Common myeloid progenitor, CD34-positive (primary cell): Measurements from ENCODE around the gene ZDHHC14.
"Not testable (repeated sequence)": the region's sequence is repeated elsewhere in the genome, so short reads cannot be mapped to it uniquely, and the experiment has no call there.

Experiments
- CTCF ChIA-PET: fragments of 350-600 bp; sonication (Branson Sonifier 250); formaldehyde crosslinking; loops from one replicate; lab custom pipeline; 2021; ENCODE audit warnings: antibody characterized with exemption; lab: Charles Lee
- POLR2A ChIA-PET: fragments of 350-600 bp; sonication (Branson Sonifier 250); formaldehyde crosslinking; loops from one replicate; lab custom pipeline; 2021; ENCODE audit warnings: antibody characterized with exemption; lab: Charles Lee
- DNase-seq, 3 donors: peaks; one replicate each; pipeline versions ENCODE4 v3.0.0 to v3.0.0-alpha.2; 2013
- H3K27ac ChIP-seq, 2 experiments: 1 replicate in 1 of 2; 2 replicates in 1 of 2; pipeline ENCODE4 v1.7.0; 2013; ENCODE audit warnings: inconsistent platforms in 2 of 2, low read length in 2 of 2, mild to moderate bottlenecking in 2 of 2, low read depth in 1 of 2, moderate library complexity in 1 of 2; ENCODE audit not compliant: severe bottlenecking in 2 of 2, insufficient read depth in 1 of 2, poor library complexity in 1 of 2
- H3K27me3 ChIP-seq, 5 experiments: replicated peaks in 2 of 5; 1 replicate in 3 of 5; 2 replicates in 2 of 5; pipeline versions ENCODE4 v1.6.1 to v1.7.0; 2013; ENCODE audit warnings: low read length in 4 of 5, mild to moderate bottlenecking in 2 of 5, moderate library complexity in 2 of 5, inconsistent platforms in 1 of 5; ENCODE audit not compliant: insufficient read depth in 5 of 5, control insufficient read depth in 4 of 5
- H3K36me3 ChIP-seq, 4 experiments: 1 replicate in 2 of 4; 2 replicates in 2 of 4; pipeline versions ENCODE4 v1.6.1 to v1.7.0; 2013; ENCODE audit warnings: low read length in 3 of 4, control low read depth in 1 of 4, mild to moderate bottlenecking in 1 of 4; ENCODE audit not compliant: control insufficient read depth in 4 of 4, insufficient read depth in 4 of 4
- H3K4me1 ChIP-seq, 4 experiments: 1 replicate in 3 of 4; 2 replicates in 1 of 4; pipeline versions ENCODE4 v1.6.1 to v1.7.1; 2013; ENCODE audit warnings: low read length in 3 of 4, mild to moderate bottlenecking in 3 of 4, control low read depth in 1 of 4, inconsistent platforms in 1 of 4, moderate library complexity in 1 of 4; ENCODE audit not compliant: control insufficient read depth in 4 of 4, insufficient read depth in 4 of 4; ENCODE audit errors: control extremely low read depth in 1 of 4
- H3K4me3 ChIP-seq, 7 experiments: 1 replicate in 4 of 7; 2 replicates in 3 of 7; pipeline versions ENCODE4 v1.5.1 to v1.7.0; 2013; ENCODE audit warnings: mild to moderate bottlenecking in 7 of 7, low read length in 6 of 7, moderate library complexity in 6 of 7, inconsistent platforms in 2 of 7, low read depth in 2 of 7, control low read depth in 1 of 7; ENCODE audit not compliant: insufficient read depth in 4 of 7, control insufficient read depth in 1 of 7; ENCODE audit errors: extremely low read depth in 1 of 7
- H3K9me3 ChIP-seq, 5 experiments: 1 replicate in 4 of 5; 2 replicates in 1 of 5; pipeline versions ENCODE4 v1.6.1 to v1.7.1; 2013; ENCODE audit warnings: low read length in 4 of 5, mild to moderate bottlenecking in 2 of 5, inconsistent platforms in 1 of 5, low read depth in 1 of 5, moderate library complexity in 1 of 5; ENCODE audit not compliant: control insufficient read depth in 4 of 5, insufficient read depth in 2 of 5; ENCODE audit errors: control extremely low read depth in 1 of 5
- WGBS: methylation state at CpG from one replicate; pipeline ENCODE4 v1.1.5; 2013; ENCODE audit not compliant: insufficient coverage; 5-methylcytosine and 5-hydroxymethylcytosine counted together

ZDHHC14 gene

GRCh38 chr6:157560063-157560462 is 179.1 kb downstream of the ZDHHC14 start:
- H3K36me3 ChIP-seq, H3K9me3 ChIP-seq, POLR2A ChIA-PET, H3K4me3 ChIP-seq, H3K27me3 ChIP-seq, DNase-seq, H3K27ac ChIP-seq: not testable (repeated sequence)
- WGBS, result 91% methylated on average over 4 of the region's 10 CpGs
- CTCF ChIA-PET, result interaction anchor here (0.8 kb wide), 1 partner anchor 73 kb away, joined by 3 read pairs; no protein-coding TSS in a partner anchor
- peaks cover 0 to 25% (median 10%) of the 10 kb centered on the region in 4 experiments for H3K4me1 ChIP-seq

GRCh38 chr6:157560691-157561413 is 179.9 kb downstream of the ZDHHC14 start:
- peaks cover 0 to 25% (median 10%) of the 10 kb centered on the region in 4 experiments for H3K4me1 ChIP-seq
- over 99% methylated on average over 13 of the region's 17 CpGs for WGBS
- no peaks in the 10 kb centered on the region for H3K9me3 ChIP-seq
- ChIA-PET CTCF (no interaction called here), POLR2A (no interaction called here)
- H3K27me3 ChIP-seq, result no peaks in the 10 kb centered on the region
- H3K27ac ChIP-seq, result no peak overlapping the region
- no peaks in the 10 kb centered on the region for H3K36me3 ChIP-seq
- no peak for DNase-seq
- no peak overlapping the region for H3K4me3 ChIP-seq

GRCh38 chr6:157561414-157561790 is 180.4 kb downstream of the ZDHHC14 start:
- WGBS, result no CpG with 5 or more reads among the region's 8 CpGs
- Histone ChIP-seq H3K9me3 (no peaks in the 10 kb centered on the region), H3K27ac (no peak overlapping the region), H3K4me1 (peaks cover 0 to 24% (median 9%) of the 10 kb centered on the region in 4 experiments), H3K4me3 (no peak overlapping the region), H3K27me3 (no peaks in the 10 kb centered on the region), H3K36me3 (no peaks in the 10 kb centered on the region)
- no peak for DNase-seq
- CTCF ChIA-PET, result no interaction called here
- POLR2A ChIA-PET, result no interaction called here

GRCh38 chr6:157561929-157562810 is 181.2 kb downstream of the ZDHHC14 start:
- ChIA-PET POLR2A (no interaction called here), CTCF (interaction anchor here (0.7 kb wide), 1 partner anchor 19 kb away, joined by 3 read pairs; no protein-coding TSS in a partner anchor)
- no peaks in the 10 kb centered on the region for H3K9me3 ChIP-seq

GRCh38 chr6:157562997-157563396 is 182.0 kb downstream of the ZDHHC14 start:
- ChIA-PET POLR2A (no interaction called here), CTCF (interaction anchor here (0.7 kb wide), 1 partner anchor 20 kb away, joined by 3 read pairs; no protein-coding TSS in a partner anchor)
- H3K27me3 ChIP-seq, result no peaks in the 10 kb centered on the region
- no peak for DNase-seq
- peaks cover 0 to 10% (median 0%) of the 10 kb centered on the region in 4 experiments for H3K4me1 ChIP-seq
- no peak overlapping the region for H3K4me3 ChIP-seq
- 91% methylated on average over 9 of the region's 11 CpGs for WGBS
- no peak overlapping the region for H3K27ac ChIP-seq
- no peaks in the 10 kb centered on the region for H3K36me3 ChIP-seq
- H3K9me3 ChIP-seq, result no peaks in the 10 kb centered on the region

More at GRCh38 chr6:157561929-157562810, 181.2 kb downstream of the ZDHHC14 start:
- H3K27me3 ChIP-seq, result no peaks in the 10 kb centered on the region
- H3K4me3 ChIP-seq, result no peak overlapping the region
- H3K36me3 ChIP-seq, result no peaks in the 10 kb centered on the region
- WGBS, result 99% methylated on average over 13 of the region's 15 CpGs
- no peak overlapping the region for H3K27ac ChIP-seq
- H3K4me1 ChIP-seq, result peaks cover 0 to 16% (median 4%) of the 10 kb centered on the region in 4 experiments
- DNase-seq, result no peak

- ChIA-PET CTCF (no interaction called here), POLR2A (no interaction called here)
- H3K9me3 ChIP-seq, result peaks cover 0 to 3% (median 0%) of the 10 kb centered on the region in 5 experiments
- WGBS, result 93% methylated on average over 7 of the region's 8 CpGs
- no peaks in the 10 kb centered on the region for H3K36me3 ChIP-seq
- H3K4me3 ChIP-seq, result no peak overlapping the region
- peaks cover 0 to 10% (median 0%) of the 10 kb centered on the region in 4 experiments for H3K4me1 ChIP-seq
- no peak overlapping the region for H3K27ac ChIP-seq
- DNase-seq, result no peak
- H3K27me3 ChIP-seq, result no peaks in the 10 kb centered on the region
These were observed 182.8 kb downstream of the ZDHHC14 start for GRCh38 chr6:157563611-157564284.
